Stimulated activated CD8-positive, alpha-beta memory T cell treated with anti-CD3 and anti-CD28 coated beads, Interleukin-4, amount 100 ng/mL, for 4 hours (primary cell): ENCODE measurements around the gene BEST4.
"Not testable (repeated sequence)": the region's sequence is repeated elsewhere in the genome, so short reads cannot be mapped to it uniquely, and the experiment has no call there.

ENCODE experiments used
- DNase-seq, 2 donors: peaks; one replicate each; pipeline ENCODE4 v3.0.0-alpha.2; 2020; ENCODE audit warnings: low read depth in 2 of 2, low spot score in 1 of 2

BEST4 gene

DNA sequence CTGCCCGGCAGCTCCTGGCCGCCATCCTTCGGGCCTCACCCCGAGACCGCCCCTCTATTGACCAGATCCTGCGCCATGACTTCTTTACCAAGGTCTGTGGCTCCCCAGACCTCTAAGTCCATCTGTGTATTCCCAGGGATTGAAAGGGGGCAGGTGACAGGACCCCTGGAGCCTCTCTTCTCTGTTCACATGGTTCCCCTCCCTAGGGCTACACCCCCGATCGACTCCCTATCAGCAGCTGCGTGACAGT, 15.0 kb upstream of the BEST4 start:
- DNase-seq = no peak

DNA sequence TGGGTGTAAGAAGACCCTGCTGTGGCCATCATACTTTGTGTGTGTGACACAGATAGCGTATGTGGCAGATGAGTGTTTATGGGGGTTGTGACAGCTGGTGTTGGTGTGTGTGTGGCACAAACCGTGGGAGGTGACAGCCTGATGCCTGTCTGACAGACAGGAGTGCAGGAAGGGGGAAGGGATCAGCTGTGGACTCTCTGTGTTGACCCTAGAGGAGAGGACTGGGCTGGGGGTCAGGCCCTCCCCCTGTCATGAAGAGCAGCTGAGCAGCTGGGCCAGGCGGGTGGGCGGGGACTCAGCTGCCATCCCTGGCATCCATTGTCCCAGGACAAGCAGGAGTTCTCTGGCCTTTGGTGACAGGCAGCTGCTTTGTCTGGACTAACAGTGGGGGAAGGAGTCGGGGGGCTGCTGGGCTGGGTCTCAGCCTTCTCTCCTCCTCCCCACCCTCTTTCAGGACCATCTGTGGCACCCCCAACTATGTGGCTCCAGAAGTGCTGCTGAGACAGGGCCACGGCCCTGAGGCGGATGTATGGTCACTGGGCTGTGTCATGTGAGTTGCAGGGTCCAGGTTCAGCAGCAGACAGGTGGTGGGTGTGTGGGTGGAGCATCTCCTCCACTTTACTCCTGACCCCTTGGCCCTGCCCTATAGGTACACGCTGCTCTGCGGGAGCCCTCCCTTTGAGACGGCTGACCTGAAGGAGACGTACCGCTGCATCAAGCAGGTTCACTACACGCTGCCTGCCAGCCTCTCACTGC, 14.5 kb upstream of the BEST4 start:
- no peak for DNase-seq

DNA sequence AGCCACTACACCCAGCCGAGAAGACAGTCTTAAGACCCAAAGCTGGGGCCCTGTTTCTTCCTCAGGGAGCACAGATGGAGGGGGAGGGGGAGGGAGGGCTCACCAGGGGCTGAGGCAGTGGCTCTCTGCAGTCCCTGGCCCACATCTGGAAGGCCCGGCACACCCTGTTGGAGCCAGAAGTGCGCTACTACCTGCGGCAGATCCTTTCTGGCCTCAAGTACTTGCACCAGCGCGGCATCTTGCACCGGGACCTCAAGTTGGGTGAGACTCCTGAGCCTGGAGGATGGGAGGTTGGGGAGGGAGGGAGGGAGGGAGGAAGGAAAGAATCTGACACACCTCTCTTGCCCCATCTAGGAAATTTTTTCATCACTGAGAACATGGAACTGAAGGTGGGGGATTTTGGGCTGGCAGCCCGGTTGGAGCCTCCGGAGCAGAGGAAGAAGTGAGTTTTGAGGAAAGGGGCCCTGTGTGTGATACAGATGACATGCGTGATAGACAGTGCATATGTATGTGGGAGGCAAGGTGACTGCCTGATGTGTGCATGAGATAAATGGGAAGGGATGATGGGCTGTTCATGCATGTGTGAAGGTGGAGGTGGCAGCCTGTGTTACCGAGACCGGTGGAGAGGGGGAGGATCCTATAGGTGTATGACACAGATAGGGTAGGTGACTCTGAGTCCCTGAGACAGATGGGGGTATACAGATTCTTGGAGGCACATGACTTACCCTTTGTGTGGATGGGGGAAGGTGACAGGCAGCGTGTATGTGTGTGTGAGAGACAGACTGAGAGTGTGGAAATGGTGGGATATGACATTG, 13.7 kb upstream of the BEST4 start:
- no peak for DNase-seq

DNA sequence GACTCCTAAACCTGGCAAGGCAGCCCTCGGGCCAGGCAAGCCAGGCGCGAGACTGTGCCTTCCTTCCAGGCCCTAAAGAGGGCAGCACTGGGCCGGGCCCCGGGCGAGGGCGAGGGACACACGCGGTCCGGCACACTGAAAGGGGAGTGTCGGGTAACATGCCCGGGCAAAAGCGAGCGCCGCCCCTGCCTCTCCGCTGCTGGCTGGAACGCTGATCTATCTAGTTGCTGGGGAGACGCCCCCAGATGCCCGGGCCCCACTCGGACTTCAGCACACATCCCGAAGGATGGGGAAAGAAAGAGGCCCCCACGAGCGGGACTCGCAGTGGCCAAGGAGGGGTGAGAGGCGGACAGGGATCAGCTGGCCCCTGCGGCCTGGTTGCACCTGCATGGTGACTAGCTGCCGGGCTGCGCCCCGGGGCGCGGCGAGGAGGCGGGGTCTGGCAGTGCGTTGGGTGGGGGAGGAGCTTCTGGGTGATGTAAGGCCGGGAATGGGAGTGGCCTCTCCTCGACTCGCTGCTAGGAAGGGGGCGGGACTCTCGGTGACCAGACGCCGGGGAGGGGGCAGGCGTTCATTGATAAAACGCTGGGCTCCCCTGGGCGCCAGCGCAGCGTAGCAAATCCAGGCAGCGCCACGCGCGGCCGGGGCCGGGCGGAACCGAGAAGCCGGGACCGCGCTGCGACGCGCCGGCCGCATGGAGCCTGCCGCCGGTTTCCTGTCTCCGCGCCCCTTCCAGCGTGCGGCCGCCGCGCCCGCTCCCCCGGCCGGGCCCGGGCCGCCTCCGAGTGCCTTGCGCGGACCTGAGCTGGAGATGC, 12.0 kb upstream of the BEST4 start, which contains the start of gene PLK3:
PLK3 (plus strand) TSS at position 608 of the 815 bp plus-strand sequence; CDS start at position 695, 87 bp downstream.
- DNase-seq = peak; percentile 93 to 97

DNA sequence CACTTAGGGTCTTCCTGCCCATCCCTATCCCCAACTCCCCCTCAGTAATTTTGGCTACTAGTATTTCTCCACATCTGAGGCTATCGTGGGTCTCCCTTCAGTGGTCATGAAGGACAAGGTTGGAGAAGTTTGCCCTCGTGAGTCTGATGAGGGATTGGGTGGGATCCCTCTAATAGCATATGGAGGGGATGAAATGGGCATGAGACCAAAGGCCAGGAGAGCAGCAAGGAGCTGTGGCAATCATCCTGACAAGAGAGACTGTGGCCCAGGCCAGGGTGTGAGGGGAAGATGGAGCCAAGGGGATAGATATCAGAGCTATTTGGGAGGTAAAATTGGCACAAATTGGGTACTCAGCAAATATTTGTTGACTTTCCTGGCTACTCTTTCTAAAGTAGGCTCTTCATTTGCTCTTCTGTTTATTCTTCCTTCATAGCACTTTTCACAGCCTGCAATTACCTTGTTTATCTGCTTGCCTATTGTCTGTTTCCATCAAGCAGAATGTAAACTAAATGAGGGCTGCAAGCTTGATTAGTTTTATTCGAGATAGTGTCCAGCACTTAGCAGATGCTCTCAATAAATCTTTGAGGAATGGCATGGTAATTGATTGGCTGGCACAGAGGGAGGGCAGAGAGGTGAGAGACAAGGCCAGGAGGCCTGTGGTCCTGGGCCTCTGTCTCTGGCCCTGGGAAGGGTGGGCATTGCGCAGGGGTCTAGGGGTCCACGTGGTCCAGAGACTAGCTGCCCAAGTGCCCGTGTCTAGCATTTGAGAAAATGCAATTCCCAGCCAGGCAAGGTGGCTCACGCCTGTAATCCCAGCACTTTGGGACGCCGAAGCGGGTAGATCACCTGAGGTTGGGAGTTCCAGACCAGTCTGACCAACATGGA, 10.8 kb upstream of the BEST4 start:
- no peak for DNase-seq

DNA sequence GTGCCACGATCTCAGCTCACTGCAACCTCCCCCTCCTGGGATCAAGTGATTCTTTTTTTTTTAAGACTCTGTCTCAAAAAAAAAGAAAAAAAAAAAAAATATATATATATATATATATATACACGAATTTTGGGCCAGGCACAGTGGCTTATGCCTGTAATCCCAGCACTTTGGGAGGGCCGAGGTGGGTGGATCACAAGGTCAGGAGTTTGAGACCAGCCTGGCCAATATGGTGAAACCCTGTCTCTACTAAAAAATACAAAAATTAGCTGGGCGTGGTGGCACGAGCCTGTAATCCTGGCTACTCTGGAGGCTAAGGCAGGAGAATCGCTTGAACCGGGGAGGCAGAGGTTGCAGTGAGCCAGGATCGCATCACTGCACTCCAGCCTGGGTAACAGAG, 9.9 kb upstream of the BEST4 start:
- not testable (repeated sequence) for DNase-seq

DNA sequence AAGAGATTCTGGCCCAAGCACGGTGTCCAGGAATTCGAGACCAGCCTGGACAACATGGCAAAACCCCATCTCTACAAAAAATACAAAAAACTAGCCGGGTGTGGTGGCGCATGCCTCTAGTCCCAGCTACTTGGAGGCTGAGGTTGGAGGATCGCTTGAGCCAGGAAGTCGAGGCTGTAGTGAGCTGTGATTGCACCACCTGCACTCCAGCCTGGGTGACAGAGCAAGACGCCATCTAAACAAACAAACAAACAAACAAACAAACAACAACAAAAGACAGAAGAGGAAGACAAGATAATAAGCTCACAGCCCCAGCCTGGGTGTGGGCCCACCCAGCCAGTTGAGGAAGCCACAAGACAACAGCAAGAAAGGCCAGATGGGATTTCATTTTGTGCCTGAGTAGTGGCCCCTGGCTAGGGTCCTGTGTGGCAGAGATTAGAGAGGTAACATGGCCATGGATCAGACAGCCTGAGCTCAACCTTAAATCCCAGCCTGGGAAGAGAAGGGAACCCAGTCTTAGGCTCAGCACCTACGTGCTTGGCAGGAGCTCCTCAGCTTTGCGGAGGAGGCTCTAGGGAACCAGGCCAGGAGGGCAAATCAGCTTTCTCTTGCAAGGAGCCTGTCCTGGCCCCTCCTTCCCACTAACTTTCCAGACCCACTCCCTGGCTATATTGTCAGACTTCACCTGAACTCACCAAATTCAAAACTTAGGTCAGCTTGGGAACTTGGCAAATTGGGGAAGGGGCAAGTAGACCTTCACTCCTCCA, 4.9 kb upstream of the BEST4 start:
- DNase-seq = no peak

DNA sequence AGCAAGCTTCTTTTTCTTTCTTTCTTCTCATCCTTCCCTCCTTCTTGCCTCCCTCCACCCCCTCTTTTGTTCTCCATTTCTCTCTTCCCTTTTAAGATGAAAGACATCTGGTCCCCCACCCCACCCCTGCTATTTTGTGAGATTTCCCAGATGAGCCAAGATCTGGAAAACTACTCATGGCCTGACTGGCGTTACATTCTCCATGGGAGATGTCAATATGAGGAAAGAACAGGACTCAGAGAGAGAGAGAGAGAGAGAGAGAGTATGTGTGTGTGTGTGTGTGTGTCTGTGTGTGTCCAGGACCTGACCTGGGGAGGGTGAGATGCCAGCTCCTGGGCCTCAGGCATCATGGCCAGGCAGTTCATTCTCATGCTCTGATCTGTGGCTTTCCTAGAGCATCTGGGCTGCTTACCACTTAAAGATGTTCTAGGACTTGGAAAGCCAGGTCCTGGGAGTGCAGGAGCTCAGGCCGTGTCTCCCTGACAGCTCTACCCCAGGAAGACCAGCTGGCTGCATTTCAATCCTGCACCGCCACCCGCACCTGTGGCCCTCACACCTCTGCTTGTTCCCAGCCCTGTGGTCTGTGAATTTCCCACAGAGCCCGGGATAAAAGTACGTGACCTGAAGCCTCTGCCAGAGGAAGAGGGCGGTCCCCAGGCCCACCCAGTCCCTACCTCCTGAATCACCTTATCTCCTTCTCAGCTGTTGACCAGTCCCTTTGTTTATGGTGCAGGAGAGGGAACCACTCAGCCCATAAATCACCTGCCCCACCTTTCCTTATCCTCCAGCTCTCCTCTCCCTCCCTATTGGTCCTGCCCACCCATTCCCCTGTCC, 3.2 kb upstream of the BEST4 start:
- DNase-seq = no peak

DNA sequence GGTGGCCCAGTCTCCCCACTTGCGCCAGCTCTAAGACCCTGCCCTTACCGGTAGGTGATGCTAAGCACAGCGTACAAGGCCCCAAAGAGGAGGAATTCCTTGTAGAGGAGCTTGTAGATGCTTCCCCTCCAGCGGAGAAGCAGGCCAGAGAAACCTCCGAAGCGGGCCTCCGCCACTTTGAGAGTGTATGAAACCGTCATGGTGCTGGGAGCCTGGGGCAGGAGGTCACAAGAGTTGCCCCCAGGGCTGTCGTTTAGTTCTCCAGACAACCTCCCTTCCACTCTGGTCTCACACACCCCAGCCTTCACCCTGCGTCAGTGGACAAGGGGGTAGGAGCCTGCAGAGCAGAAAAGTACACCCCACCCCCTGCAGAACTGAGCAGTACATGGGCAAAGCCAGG, 464 bp downstream of the BEST4 start:
- no peak for DNase-seq

DNA sequence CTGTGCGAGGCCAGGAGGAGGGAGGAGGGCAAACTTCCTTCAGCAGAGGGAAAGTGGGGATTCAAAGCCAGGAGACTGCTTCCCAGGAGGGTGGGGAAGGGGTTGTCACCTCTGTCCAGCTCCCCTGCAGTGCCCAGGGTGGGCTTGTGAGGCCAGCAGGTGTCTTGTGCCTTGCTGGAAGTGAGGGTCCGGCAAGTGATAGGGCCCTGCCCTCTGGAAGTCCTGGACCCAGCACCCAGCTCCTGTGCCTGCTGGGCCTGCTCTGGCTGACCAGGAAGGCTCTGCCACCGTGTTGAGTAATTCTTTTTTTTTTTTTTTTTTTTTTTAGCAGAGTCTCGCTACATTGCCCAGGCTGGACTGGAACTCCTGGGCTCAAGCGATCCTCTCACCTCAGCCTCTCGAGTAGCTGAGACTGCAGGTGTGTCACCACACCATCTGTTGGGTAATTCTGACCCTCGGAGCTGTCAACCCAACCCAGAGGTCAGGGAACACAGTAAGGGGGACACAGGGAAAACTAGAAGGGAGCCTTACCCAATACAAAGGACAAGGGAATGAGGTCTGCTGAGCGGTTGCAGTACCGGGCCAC, 1.0 kb downstream of the BEST4 start:
- DNase-seq = no peak

DNA sequence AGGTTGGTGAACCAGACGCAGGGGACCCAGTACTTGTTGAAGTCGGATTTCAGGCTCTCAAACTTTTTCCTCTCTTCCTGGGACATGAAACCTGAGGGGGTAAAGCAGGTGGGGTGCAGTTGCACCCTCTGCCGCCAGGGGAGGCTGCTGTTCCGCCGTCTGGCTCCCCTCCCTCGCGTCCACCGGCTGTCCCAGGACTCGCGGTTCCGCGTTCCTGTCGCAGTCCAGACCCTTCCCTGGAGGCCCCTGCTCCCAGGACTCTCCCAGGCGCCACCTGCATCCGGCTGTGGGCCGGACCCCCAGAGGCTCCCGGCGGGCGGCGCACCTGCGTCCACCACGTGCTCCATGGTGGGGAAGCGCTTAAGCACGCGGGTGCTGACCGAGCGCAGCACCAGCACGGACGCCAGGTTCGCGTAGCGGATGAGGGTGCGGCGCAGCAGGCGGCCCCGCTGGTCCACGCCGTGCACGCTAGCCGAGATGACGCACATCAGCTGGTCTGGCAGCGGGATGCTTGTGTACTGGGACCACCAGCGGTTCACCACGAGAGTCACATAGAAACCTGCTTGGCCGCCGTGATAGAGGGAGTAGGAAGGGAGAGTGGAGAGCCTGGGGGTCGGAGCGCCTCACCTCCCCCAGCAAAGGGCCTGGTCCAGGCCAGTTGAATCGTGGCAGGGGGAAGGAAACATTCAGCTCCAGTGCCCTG, 1.7 kb downstream of the BEST4 start:
- DNase-seq = peak in 1 of 2 donors; percentile 59

DNA sequence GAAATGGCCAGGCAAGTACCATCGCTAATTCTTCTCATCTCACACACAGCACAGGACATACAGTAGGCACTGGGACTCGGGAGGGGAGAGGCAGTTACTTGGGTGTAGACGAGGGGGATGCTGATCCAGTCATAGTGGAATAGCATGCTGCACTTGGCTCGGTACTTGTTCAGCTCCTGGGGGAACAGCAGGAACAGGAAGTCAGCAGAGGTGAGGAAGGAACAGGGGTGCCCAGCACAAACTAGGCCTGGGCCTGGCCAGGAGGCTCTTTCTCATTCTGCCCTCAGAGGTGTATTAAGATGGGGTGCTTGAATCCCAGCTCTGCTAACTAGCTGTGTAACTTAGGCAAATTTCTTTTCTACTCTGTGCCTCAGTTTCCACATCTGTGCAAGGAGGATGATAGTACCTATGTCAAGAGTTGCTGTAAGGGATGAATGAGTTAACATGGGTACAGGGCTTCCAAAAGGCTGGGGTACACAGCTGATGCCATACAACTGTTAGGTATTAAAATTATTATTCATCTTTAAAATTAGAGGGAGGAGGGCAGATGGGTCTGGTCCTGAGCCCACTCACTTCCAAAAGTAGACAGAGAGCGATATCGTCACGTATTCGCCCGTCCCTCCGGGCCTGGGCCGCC, 2.4 kb downstream of the BEST4 start:
- no peak for DNase-seq

DNA sequence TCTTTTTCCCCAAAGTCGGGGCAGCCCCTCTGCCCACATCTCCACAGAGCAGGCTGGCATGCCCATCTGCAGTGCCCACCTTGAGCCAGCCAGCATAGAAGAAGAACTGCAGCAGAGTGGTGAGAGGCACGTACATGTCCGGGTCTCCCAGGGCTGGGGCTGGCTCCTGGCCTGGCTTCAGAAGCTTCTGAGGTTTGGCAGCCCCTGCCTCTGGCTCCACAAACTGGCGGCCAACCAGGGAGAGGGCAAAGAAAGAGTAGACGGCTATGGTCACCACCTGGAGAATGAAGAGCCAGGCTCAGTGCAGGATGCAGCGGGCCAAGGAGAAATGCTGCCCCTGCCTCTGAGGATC, 3.0 kb downstream of the BEST4 start:
- no peak for DNase-seq

DNA sequence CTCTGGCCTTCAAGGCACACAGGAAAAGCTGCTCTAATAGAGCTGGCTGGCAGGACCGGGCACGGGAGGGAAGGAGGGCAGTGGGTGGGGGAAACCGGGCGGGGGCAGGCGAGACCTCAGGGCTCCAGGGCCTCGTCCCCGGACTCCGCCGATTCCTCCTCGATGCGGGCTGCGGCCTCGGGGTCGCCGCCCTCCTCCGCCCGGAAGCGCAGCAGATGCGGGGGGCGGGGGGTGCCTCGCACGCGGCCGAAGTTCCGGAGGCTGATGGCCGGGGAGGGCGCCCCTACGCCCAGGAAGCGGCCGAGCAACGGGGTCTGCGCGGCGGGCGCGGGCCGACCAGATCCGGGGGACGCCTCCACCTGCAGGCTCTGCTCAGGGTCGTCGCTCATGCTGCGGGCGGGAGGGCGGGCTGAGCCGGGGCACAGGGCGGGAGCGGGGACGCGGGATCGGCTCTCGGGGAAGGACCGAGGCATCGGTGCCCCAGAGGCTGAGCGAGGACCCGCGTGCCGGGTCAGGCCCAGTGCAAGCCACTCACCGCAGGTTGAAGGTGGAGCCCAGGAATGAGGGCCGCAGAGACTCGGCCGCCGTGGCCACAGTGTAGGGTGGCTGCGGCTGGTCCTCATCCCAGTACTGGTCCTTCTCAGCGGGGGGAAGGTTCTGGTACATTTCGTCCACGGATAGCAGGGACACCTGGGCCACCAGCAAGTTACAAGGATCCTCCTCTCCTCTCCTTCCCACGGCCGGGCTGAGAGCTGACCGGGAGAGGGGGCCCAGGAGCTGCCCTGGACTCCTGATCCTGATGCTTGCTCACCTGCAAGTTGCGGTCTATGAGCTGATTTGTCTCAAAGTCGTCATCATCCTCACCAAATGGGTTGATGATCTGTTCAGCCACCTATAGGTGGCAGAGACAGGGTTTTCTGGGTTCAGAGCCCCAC, 3.6 kb downstream of the BEST4 start:
- no peak for DNase-seq

DNA sequence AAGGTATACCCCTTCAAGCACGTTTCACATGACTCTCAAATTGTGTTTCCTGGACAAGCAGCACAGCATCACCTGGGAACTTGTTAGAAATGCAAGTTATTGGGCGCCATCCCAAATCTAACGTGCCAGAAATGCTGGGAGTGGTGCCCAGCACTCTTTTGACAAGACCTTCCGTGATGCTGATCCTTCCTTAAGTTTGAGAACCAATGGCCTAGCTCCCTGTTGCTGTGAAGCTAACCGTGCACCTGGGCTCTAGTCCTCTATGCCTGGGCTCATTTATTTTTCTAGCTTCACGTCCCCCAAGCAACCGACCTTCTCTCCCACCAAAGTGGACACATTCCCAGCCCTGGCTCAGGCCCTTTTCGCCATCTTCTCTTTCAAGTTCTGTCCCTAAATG, 4.3 kb downstream of the BEST4 start:
- no peak for DNase-seq

DNA sequence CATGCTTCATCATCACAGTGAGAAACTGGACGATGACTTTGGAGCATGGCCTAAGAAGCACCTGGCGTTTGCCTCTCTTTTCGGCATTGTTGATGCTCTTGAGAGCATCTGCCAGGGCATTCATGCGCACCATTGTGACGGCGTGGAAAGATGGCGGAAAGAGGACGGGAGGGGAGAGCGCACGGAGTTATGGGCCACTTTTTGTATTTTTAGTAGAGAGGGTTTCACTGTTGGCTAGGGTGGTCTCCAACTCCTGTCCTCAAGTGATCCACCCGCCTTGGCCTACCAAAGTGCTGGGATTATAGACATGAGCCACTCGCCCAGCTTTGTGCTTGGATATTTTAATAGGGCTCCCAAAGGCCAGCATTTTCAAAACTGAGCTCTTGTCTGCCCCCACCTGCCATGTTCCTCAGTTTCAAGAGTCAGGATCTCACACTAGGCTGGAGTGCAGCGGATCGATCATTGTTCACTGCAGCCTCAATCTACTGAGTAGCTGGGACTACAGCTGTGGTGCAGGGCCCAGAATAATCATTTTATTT, 7.3 kb downstream of the BEST4 start:
- DNase-seq = no peak
